BJ (cell line): ENCODE results near the gene SCYL2. TPM values are rescaled to one million over a fixed set of nuclear protein-coding genes. Genes with fewer than 3 reads are reported as not detected.
"Not testable (repeated sequence)": the region's sequence is repeated elsewhere in the genome, so short reads cannot be mapped to it uniquely, and the experiment has no call there.

Experiments used
- CTCF ChIA-PET: fragments of 350-600 bp; formaldehyde crosslinking; extraction: SDS; loops from one replicate; lab custom pipeline; 2021; ENCODE audit warnings: antibody characterized with exemption, inconsistent platforms; lab: Yijun Ruan, JAX
- POLR2A ChIA-PET: fragments of 300-600 bp; sonication (Branson Sonifier 250); formaldehyde crosslinking; extraction: SDS; loops from one replicate; lab custom pipeline; 2021; ENCODE audit warnings: antibody characterized with exemption; lab: Charles Lee
- DNase-seq: peaks from one replicate; pipeline ENCODE4 v3.0.0-alpha.2; 2011; ENCODE audit warnings: low read depth
- H3K27me3 ChIP-seq: 2 replicates; pipeline ENCODE4 v1.6.0; 2011; ENCODE audit warnings: low read length; ENCODE audit not compliant: control insufficient read depth, insufficient read depth
- H3K36me3 ChIP-seq: 2 replicates; pipeline ENCODE4 v1.5.1; 2011; ENCODE audit warnings: low read length; ENCODE audit not compliant: control insufficient read depth, insufficient read depth
- H3K4me3 ChIP-seq: 2 replicates; pipeline ENCODE4 v1.5.1; 2011; ENCODE audit warnings: low read depth, mild to moderate bottlenecking, control low read depth, low read length
- polyA plus RNA-seq: library from polyadenylated mRNA; depleted of rRNA; stranded (reverse); fragments of >200 nt; gene quantifications from 2 replicates; pipeline ENCODE4 v1.2.3, GENCODE V29; 2011
- TF ChIP-seq, protein P1 (sequence below): IDR thresholded peaks from 2 replicates; pipeline ENCODE4 v1.5.1; 2011; ENCODE audit warnings: low read depth, mild to moderate bottlenecking, control low read depth, inconsistent platforms, low read length, moderate library complexity; ENCODE audit not compliant: insufficient read depth

SCYL2 gene
- polyA plus RNA-seq, 1 experiment, result 12.4 TPM

DNA sequence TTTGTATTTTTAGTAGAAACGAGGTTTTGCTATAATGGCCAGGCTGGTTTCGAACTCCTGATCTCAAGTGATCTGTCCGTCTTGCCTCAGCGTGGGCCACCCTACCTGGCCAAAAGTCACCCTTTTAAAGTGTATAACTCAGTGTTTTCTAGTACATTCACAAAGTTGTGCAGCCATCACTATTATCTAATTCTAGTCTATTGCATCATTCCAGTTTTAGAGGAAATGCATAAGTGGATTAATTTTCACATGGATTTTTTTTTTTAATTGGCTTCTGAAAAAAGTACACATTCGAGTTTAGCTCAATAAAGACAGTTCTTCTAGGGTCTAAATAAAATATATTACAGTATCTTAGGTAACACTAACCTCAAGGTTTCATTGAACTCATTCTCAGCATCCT is 3.8 kb upstream of the SCYL2 start:
- TF ChIP-seq, protein P1, sequence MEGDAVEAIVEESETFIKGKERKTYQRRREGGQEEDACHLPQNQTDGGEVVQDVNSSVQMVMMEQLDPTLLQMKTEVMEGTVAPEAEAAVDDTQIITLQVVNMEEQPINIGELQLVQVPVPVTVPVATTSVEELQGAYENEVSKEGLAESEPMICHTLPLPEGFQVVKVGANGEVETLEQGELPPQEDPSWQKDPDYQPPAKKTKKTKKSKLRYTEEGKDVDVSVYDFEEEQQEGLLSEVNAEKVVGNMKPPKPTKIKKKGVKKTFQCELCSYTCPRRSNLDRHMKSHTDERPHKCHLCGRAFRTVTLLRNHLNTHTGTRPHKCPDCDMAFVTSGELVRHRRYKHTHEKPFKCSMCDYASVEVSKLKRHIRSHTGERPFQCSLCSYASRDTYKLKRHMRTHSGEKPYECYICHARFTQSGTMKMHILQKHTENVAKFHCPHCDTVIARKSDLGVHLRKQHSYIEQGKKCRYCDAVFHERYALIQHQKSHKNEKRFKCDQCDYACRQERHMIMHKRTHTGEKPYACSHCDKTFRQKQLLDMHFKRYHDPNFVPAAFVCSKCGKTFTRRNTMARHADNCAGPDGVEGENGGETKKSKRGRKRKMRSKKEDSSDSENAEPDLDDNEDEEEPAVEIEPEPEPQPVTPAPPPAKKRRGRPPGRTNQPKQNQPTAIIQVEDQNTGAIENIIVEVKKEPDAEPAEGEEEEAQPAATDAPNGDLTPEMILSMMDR, result no peak
- no peak overlapping the region for H3K4me3 ChIP-seq
- ChIA-PET POLR2A (no interaction called here), CTCF (interaction anchor here (1.0 kb wide), 1 partner anchor 11 kb away, joined by 4 read pairs; no protein-coding TSS in a partner anchor)
- DNase-seq, result no peak
- H3K27me3 ChIP-seq, result no peaks in the 10 kb centered on the region
- H3K36me3 ChIP-seq, result no peaks in the 10 kb centered on the region

- DNase-seq, H3K27me3 ChIP-seq, POLR2A ChIA-PET, H3K36me3 ChIP-seq, H3K4me3 ChIP-seq: not testable (repeated sequence)
- CTCF ChIA-PET, result interaction anchor here (0.8 to 1.2 kb wide), 2 partner anchors 9 to 28 kb away, joined by 4 to 5 read pairs; no protein-coding TSS in a partner anchor
Measured at GRCh38 chr12:100265107-100265506, 1.9 kb upstream of the SCYL2 start.

GRCh38 chr12:100265732-100266584 is 1.0 kb upstream of the SCYL2 start:
- Histone ChIP-seq H3K4me3 (peak overlapping the region; percentile 49), H3K27me3 (no peaks in the 10 kb centered on the region), H3K36me3 (no peaks in the 10 kb centered on the region)
- TF ChIP-seq, protein P1, result no peak
- ChIA-PET POLR2A (interaction anchor here (0.5 kb wide), 1 partner anchor 64 kb away, joined by 3 read pairs; no protein-coding TSS in a partner anchor), CTCF (no interaction called here)
- DNase-seq, result no peak

DNA sequence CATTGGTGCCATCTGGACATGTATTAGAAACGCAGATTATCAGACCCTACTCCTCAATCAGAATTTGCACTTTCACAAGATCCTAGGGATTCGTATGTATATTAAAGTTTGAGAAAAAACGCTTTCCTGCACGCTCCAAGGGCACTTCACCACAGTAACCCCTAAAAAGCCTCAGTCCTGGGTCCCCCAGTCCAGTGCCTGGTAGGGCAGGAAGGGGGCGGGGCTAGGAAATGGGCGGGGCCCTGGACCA is 467 bp upstream of the SCYL2 start:
- POLR2A ChIA-PET, result interaction anchor here (0.5 to 0.7 kb wide), 3 partner anchors 55 to 852 kb away, joined by 3 to 11 read pairs (median 10); no protein-coding TSS in a partner anchor
- Histone ChIP-seq H3K4me3 (peak overlapping the region; percentile 49), H3K36me3 (no peaks in the 10 kb centered on the region), H3K27me3 (no peaks in the 10 kb centered on the region)
- TF ChIP-seq, protein P1, result no peak
- DNase-seq, result no peak
- CTCF ChIA-PET, result interaction anchor here (0.9 kb wide), 1 partner anchor 145 kb away, joined by 3 read pairs; no protein-coding TSS in a partner anchor

- ChIA-PET POLR2A (no interaction called here), CTCF (interaction anchor here (0.9 to 1.1 kb wide), 2 partner anchors 12 to 144 kb away, joined by 3 to 5 read pairs; no protein-coding TSS in a partner anchor)
- Histone ChIP-seq H3K4me3 (peak overlapping the region; percentile 49), H3K27me3 (no peaks in the 10 kb centered on the region), H3K36me3 (no peaks in the 10 kb centered on the region)
- peak; percentile 7 for DNase-seq
- TF ChIP-seq, protein P1, result no peak
Measured at GRCh38 chr12:100267603-100268281, 765 bp downstream of the SCYL2 start.
